ES-I3 (cell line): ENCODE data around the gene CDH22.

Experiments used
- H3K36me3 ChIP-seq: 2 replicates; pipeline ENCODE4 v1.6.1; 2013; ENCODE audit warnings: mild to moderate bottlenecking, low read length, control low read depth, moderate library complexity; ENCODE audit not compliant: insufficient read depth
- H3K4me1 ChIP-seq: 2 replicates; pipeline ENCODE4 v1.6.1; 2013; ENCODE audit warnings: mild to moderate bottlenecking, control low read depth, low read length; ENCODE audit not compliant: insufficient read depth
- H3K9ac ChIP-seq: 2 replicates; pipeline ENCODE4 v1.6.1; 2013; ENCODE audit warnings: low read depth, mild to moderate bottlenecking, low read length, moderate library complexity
- H3K9me3 ChIP-seq: 2 replicates; pipeline ENCODE4 v1.6.1; 2013; ENCODE audit warnings: mild to moderate bottlenecking, low read length, moderate library complexity; ENCODE audit not compliant: control insufficient read depth, insufficient read depth

CDH22 gene

DNA sequence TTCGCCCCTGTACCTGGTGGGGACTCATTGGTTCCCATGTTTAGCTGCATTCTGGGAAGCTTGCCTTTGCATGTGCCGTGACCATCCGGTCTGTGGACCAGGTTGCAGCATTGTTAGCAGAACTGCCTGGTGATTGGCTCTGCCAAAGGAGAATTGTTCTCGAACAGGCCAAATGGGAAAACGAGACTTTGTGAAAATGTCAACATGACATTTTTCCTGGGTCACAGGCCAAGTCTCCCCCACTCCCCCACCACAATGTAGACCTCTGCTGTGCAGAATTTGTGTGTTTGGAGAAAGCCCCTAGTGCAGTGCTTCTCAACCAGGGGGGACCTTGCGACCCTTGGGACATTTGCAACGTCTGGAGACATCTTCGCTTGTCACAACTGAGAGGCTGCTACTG, 23.2 kb downstream of the CDH22 start:
- Histone ChIP-seq H3K9me3 (no peaks in the 10 kb centered on the region), H3K36me3 (no peaks in the 10 kb centered on the region), H3K4me1 (peaks cover 19% of the 10 kb centered on the region), H3K9ac (no peak overlapping the region)

DNA sequence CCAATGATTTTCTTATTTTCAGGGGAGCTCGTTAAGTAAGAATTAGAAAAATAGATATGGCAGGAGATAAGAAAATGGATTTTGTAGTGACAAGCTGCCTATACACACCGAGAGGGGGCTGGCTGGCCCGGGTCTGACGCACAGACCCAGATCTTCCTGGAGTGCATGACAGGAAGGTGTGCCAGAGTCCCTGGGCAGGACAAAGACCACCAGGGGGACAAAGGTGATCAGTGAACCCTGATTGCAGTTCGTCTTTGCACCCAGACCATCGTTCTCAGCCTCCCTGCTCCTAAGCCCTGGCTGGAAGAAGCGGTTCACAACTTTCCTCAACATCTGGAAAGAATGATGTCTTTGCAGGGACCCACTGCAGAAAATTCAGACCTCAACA, 24.3 kb downstream of the CDH22 start:
- Histone ChIP-seq H3K9ac (no peak overlapping the region), H3K36me3 (no peaks in the 10 kb centered on the region), H3K4me1 (peaks cover 19% of the 10 kb centered on the region), H3K9me3 (no peaks in the 10 kb centered on the region)

DNA sequence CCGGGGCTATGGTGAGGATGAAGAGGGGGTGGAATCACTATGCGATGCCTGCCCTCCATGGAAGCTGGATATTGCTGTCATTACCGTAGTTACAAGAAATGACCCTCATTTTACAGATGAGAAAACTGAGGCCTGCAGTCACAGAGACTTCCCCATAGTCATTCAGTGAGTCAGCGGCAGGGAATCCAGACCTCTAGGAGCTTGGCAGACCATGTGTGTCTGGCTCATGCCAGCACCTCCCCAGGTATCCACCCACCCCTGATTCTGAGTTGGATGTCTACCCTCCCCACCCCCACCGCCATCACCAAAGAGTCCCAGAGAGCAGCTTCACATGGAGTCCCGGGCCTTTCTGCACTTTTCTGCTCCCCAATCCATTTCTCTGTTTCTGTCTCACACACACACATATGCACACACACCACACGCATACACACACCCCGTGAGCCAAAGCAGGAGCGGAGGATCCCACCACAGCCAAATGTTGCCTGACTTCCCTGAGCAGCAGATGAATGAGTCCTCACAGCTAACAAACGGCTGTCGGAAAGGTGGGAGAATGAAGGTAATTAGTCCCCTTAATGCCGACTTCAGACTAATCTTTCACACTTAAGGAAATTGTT, 24.8 kb downstream of the CDH22 start:
- Histone ChIP-seq H3K9me3 (no peaks in the 10 kb centered on the region), H3K9ac (no peak overlapping the region), H3K4me1 (peaks cover 19% of the 10 kb centered on the region), H3K36me3 (no peaks in the 10 kb centered on the region)

DNA sequence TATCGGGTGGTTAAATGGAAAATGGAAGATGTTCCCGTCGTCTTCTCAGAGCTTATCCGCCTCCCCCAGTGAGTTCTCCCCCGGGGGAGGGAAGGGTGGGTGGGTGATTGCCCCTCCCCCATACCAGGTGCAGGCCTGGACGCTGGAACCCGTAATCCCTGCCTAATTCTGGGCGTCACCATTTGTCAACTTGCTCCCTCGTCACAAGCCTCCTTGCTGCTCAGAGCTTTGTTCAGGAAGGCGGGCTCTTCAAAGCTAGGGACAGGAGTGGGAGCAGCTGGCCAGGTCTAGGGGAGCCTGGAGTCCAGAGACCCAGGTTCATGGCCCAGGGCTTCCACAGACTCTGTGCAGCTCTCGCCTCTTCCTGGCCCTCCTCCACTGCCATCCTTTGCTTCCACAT, 25.6 kb downstream of the CDH22 start:
- Histone ChIP-seq H3K36me3 (no peaks in the 10 kb centered on the region), H3K9me3 (no peaks in the 10 kb centered on the region)

DNA sequence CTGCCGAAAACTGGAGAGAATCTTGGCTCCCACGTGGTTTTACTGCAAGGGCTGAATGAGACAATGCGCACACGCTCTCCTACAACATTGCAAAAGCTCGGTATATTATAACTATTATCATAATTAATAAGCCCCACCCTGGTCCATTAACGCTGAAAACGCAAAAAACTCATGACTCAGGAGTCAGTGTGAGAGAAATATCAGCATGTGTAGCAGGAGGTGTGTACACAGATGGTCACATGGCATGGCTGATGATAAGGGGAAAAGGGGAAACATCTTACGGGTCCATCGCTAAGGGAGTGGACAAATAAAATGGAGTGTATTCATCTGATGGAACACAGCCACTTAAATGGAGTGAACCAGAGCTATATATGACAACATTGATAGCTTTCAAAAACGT, 29.2 kb downstream of the CDH22 start:
- no peak overlapping the region for H3K9ac ChIP-seq
- H3K9me3 ChIP-seq: no peaks in the 10 kb centered on the region
- peaks cover 13% of the 10 kb centered on the region for H3K4me1 ChIP-seq

More for the DNA sequence above, 25.6 kb downstream of the CDH22 start:
- peaks cover 19% of the 10 kb centered on the region for H3K4me1 ChIP-seq
- no peak overlapping the region for H3K9ac ChIP-seq

DNA sequence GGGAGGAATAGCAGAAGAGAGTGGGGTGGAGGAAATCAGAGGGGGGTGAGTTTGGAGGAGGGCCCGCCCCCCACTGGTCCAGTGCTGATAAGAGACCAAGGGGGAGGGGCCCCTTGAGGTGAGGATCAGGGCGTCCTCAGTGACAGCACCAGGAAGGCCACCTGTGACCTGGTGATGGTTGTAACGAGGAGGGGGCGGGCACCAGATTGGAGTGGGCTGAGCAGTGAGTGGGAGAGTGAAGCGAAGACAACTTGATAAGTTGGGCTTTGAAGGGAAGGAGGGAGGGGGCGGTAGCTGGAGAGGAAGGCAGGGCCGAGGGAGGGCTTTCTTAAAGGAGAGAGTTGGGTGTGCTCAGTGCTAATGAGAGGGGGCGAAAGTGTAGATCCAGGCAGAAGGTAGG, 30.7 kb downstream of the CDH22 start:
- peaks cover 1% of the 10 kb centered on the region; the same call in 1 of the 2 replicates for H3K4me1 ChIP-seq
- H3K36me3 ChIP-seq: no peaks in the 10 kb centered on the region
- no peaks in the 10 kb centered on the region for H3K9me3 ChIP-seq
- H3K9ac ChIP-seq: no peak overlapping the region

More for the DNA sequence above, 29.2 kb downstream of the CDH22 start:
- no peaks in the 10 kb centered on the region for H3K36me3 ChIP-seq

DNA sequence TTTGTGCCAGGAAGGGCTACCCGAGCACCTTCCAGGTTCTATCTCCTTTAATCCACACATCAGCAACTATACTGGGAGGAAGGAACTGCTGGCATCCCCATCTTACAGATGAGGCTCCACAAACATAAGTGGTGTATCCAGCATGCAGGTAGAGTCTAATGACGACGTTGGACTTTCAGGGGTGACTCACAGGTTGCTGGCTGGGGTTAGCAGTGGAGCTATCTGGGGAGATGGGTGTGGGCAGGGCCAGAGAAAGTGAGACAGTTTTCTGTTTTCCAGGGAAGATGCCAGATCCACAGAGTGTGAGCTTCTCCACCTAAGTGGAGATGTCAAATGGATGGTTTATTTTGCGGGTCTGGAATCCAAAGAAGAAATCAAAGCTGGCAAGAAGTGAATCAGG, 31.8 kb downstream of the CDH22 start:
- Histone ChIP-seq H3K9me3 (no peaks in the 10 kb centered on the region), H3K36me3 (no peaks in the 10 kb centered on the region), H3K9ac (no peak overlapping the region), H3K4me1 (no peaks in the 10 kb centered on the region; the same call in 1 of the 2 replicates)

DNA sequence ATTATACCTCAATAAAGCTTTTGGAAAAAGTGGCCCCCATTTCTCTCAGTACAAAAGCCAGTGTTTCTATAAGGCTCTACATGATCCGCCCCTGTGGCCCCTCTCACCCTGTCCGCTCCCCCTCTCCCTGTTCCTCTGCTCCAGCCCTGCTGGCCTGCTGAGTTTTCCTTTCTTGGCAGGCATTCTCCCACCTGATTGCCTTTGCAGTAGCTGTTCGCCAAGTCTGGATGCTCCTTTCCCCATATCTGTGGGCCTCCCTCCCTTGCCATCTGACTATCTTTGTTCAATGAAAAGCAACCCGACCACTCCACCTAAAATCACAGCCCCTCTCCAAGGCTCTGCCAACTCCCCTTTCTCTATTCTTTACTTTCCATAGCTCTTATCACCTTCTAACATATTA, 33.2 kb downstream of the CDH22 start:
- no peak overlapping the region for H3K9ac ChIP-seq
- no peaks in the 10 kb centered on the region for H3K9me3 ChIP-seq
- no peaks in the 10 kb centered on the region; the same call in 1 of the 2 replicates for H3K4me1 ChIP-seq
- H3K36me3 ChIP-seq: no peaks in the 10 kb centered on the region

DNA sequence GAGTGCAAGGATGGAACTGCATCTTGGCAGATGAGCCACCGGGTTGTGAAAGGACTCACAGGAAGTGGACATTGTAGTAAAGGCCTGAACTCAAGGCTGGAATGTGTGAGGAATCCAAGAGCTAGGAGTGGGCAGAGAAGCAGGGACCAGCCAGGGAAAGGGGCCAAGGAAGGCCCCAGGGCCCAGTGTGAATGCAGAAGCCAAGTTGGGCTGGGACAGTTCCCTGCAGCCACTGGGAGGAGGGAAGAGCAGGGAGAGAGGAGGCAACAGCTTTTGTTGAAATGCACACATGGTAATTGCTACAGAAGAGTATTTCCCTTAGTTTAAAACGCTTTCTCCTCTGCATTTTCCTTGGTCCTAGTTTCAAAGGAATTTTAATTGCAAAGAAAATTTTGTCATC, 34.6 kb downstream of the CDH22 start:
- Histone ChIP-seq H3K36me3 (no peaks in the 10 kb centered on the region), H3K9ac (no peak overlapping the region), H3K9me3 (no peaks in the 10 kb centered on the region), H3K4me1 (no peaks in the 10 kb centered on the region; the same call in 1 of the 2 replicates)

DNA sequence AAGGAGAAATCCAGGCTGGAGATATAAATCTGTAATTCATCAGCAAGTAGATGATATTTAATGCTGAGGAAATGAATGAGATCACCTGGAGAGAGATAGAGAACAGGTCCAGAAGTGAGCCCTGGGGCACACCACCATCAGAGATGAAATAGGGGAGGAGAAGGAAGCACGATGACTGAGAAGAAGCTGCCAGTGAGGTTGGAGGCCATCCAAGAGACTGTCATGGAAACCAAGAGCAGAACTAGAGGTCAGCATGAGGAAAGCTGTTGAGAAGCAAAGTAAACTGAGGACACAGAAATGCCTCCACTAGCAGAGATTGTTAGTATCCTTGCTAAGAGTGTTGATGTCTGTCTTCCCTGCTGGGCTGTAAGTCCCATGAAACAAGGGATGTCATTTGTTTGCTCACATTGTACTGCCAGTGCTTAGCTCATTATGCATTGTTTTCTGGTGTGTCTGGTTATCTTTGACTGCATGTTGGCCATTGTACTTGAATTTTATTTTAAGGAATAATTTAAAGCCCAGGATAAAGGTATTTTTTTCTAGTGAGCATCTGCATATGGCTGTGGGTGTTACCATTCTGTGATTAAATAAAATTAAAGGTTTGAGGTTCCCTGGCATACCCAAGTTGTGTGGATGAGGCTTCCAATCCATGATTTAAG, 35.8 kb downstream of the CDH22 start:
- no peaks in the 10 kb centered on the region for H3K36me3 ChIP-seq
- H3K9ac ChIP-seq: no peak overlapping the region
- H3K9me3 ChIP-seq: no peaks in the 10 kb centered on the region
- no peaks in the 10 kb centered on the region; the same call in 1 of the 2 replicates for H3K4me1 ChIP-seq

DNA sequence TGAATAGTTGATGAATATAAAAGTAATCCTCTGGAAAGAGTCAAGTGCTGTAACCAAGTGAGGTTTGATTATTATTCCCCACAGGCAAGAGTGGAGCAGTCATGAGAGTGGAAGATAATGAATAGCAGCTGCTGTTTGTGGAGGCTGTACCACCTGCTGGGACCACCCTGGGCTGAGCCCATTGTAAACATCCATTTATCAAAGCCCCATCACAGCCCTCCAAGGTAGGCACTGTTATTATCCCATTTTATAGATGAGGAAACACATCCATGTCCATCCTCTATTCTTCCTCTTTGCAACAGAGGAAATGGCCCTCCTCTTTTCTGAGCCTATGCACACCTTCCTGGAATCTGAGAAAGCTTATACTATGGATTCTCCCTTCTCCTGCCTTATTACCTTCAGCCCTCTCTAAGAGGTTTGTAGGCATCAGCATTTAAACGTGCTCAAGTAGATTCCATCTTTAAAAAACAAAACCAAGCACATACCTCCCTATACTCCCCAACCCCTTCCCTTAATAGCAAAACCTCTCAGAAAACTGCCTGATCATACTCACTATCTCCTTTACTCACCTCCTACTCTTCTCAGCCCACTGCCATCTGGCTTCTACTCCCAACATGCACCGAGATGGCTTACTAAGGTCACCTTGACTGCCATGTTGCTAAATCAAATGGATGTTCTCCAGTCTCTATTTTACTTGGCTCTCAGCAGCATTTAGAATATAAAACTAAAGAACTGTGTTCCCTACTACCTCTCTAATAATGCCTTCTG, 37.1 kb downstream of the CDH22 start:
- no peak overlapping the region for H3K9ac ChIP-seq
- H3K9me3 ChIP-seq: no peaks in the 10 kb centered on the region
- no peaks in the 10 kb centered on the region; the same call in 1 of the 2 replicates for H3K4me1 ChIP-seq
- H3K36me3 ChIP-seq: no peaks in the 10 kb centered on the region

DNA sequence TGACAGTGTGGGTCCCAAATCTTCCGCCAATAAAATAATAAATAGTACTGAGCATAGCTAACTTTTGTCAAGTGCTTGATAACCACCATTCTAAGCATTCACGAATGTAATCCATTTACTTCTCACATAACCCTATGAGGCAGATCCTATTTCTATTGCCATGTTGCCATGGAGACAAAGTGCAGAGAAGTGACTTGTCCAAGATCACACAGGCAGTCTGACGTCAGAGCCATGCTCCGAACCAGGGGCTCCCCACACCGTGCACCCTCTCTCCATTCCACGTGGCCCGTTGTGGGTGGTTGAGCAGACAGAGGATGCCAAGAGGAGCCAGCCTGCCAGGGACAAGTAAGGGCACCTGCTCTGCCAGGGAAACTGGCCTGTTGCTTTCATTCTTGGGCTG, 38.9 kb downstream of the CDH22 start:
- no peaks in the 10 kb centered on the region; the same call in 1 of the 2 replicates for H3K4me1 ChIP-seq

DNA sequence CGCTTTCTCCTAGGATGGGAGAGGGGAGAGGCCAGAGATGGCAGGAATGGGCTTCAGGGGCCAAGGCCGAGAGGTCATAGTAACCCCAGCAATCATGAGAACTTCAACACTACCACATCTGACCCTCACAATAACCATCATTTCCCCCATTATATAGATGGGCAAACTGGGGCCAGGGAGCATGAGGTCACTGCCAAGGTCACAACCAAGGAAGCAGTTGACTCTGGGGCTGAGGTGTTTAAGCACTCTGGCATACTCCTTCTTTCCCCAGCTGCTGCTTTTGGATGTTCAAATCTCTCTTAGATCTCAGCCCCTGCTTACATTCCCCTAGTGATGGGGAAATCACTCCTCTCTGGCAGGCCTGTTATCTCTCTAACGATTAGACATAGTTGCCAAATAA, 39.6 kb downstream of the CDH22 start:
- Histone ChIP-seq H3K9ac (no peak overlapping the region), H3K4me1 (no peaks in the 10 kb centered on the region), H3K9me3 (no peaks in the 10 kb centered on the region), H3K36me3 (no peaks in the 10 kb centered on the region)

More for the DNA sequence above, 38.9 kb downstream of the CDH22 start:
- no peaks in the 10 kb centered on the region for H3K36me3 ChIP-seq
- no peaks in the 10 kb centered on the region for H3K9me3 ChIP-seq
- H3K9ac ChIP-seq: no peak overlapping the region

DNA sequence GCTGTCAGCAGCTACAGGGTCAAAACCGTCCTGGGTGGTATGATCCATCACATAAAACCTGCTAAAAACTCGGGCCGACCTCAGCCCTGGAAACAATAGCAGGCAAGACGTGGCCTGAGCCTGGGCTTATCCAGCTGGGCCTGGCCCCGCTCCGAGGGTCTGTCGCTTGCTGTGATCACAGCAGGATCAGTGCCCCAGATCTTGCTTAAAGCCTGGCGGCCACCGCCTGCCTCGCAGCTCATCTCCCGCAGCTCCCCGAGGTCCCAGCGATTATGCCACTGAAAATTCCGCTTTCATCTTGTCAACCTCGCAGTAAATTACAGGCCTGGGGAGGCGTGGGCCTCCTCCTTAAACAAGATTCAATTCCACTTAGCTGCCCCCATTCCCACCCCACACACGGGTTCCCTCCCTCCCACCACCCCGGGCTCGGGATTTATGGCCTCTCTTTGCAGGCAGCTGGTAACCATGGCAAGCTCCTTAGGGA, 40.1 kb downstream of the CDH22 start:
- Histone ChIP-seq H3K9me3 (no peaks in the 10 kb centered on the region), H3K9ac (no peak overlapping the region), H3K4me1 (no peaks in the 10 kb centered on the region)

More for the DNA sequence above, 40.1 kb downstream of the CDH22 start:
- H3K36me3 ChIP-seq: no peaks in the 10 kb centered on the region
